ENCODE measurements around the gene CCDC85C. TPM values are rescaled to one million over a fixed set of nuclear protein-coding genes. Genes with fewer than 3 reads are reported as not detected.

Gene CCDC85C
- total RNA-seq, 1 experiment from 2014 or later = 35.8 TPM

DNA sequence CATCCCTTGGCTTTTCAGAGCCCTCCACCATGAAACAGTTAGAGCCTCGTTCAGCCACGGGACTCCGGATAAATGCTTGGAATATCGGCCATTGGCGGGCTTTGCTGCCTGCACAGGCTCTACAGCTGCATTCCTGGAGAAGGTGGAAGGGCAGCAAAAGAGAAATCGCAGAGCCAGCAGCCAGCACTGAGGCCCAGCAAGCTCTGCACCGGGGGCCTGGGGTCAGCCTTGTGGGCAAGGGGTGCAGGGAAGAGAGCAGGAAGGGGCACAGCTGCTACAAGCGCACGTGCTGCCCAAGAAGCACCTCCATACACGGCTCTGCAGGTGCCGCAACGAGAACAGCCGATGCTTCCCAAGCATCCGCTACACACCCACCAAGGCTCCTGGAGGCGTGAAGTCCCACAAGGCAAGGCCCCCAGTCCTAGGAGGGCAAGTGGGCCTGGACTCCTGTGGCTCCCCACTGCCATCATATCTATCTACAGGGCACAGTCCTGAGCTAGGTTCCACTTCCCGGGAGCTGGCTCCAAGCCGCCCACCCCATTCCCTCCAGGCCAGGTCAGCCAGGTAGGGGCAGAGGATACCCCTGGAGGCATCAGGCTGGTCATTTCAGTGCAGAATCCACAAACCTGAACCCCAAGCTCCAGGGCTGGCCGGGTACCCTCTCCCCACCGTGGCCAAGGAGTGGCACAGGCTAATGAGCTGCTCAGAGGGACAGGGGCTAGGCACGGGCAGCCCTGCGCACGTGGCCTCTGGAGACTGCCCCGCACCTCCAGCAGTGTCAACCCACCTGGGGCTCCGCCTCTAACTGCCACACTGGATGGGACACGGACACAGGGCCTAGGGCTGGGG is 82.6 kb downstream of the CCDC85C start:
- Mint-ChIP-seq H3K27me3 (ENCODE audit: low read depth) (no peaks in the 10 kb centered on the region), H3K9me3 (no peaks in the 10 kb centered on the region), H3K27ac (peak overlapping the region; percentile 84), H3K36me3 (no peaks in the 10 kb centered on the region), H3K4me3 (no peak overlapping the region), H3K4me1 (peaks cover 37% of the 10 kb centered on the region)
- TF ChIP-seq JAZF1 (CRISPR knock-in tag; IDR thresholded peaks at IDR 0.05) = no peak
- ATAC-seq (no peak), DNase-seq (ENCODE audit: low spot score) (no peak)
- CTCF ChIA-PET = interaction anchor here (0.8 to 2.5 kb wide), 7 partner anchors 10 to 126 kb away, joined by 3 to 7 read pairs (median 3); no protein-coding TSS in a partner anchor
- POLR2A ChIA-PET = no interaction called here

DNA sequence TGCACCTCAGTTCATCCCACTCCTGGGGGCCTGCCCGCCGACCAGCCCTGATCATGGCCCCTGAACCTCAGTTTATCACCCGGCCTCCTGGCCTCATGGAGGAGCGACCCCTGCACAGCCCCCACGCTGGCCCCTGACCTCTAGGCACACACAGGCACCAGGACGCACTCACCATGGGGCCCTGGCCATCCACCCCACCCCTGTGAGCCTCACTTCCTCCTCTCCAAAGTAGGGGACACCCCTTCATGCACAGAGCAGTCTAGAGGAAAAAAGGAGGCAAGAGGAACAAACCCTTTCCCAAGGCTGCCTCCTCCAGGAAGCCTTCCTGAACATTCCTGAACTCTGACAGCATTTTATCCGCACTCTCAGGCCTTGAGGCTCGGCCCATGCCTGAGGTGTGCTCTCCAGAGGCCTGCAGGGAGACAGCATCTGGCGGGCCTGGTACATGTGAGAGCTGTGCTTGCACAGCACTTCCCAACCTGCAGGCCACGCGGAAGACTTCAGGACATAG is 83.4 kb downstream of the CCDC85C start:
- CTCF ChIA-PET = interaction anchor here (0.9 to 2.5 kb wide), 4 partner anchors 18 to 127 kb away, joined by 3 to 7 read pairs (median 3); no protein-coding TSS in a partner anchor

DNA sequence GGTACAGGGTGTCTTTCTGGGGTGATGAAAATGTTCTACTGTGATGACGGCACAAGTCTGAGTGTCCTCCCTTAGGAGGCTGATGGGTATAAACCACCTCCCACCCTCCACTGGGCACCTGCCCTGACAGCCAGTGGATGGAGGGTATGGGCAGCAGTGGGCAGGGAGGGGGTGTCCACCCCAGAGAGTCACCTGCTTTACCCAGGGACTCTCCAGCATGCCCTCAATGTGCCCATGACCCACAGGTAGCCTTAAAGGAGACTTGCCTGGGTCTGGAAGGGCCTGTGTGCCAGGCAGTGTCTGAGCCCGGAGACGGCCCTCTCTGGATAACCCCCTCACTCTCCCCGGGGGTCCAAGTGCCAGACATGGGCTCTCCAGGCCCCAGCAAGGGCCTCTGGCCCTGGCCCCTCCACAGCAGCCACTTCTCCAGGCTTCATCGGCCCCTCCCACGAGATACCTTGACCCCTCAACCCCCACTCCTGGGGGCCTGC is 84.0 kb downstream of the CCDC85C start:
- Mint-ChIP-seq H3K4me3 (no peak overlapping the region), H3K9me3 (no peaks in the 10 kb centered on the region), H3K36me3 (no peaks in the 10 kb centered on the region), H3K4me1 (peaks cover 32% of the 10 kb centered on the region), H3K27ac (no peak overlapping the region), H3K27me3 (ENCODE audit: low read depth) (no peaks in the 10 kb centered on the region)
- POLR2A ChIA-PET = no interaction called here
- CTCF ChIA-PET = no interaction called here
- peak; percentile 9 for DNase-seq (ENCODE audit: low spot score)
- TF ChIP-seq, protein P1, sequence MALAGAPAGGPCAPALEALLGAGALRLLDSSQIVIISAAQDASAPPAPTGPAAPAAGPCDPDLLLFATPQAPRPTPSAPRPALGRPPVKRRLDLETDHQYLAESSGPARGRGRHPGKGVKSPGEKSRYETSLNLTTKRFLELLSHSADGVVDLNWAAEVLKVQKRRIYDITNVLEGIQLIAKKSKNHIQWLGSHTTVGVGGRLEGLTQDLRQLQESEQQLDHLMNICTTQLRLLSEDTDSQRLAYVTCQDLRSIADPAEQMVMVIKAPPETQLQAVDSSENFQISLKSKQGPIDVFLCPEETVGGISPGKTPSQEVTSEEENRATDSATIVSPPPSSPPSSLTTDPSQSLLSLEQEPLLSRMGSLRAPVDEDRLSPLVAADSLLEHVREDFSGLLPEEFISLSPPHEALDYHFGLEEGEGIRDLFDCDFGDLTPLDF (CRISPR knock-in tag; IDR thresholded peaks at IDR 0.05) = no peak
- no peak for TF ChIP-seq TEAD1 (CRISPR knock-in tag; IDR thresholded peaks at IDR 0.05)
- TF ChIP-seq ZNF671 (CRISPR knock-in tag; IDR thresholded peaks at IDR 0.05) = no peak
- no peak for TF ChIP-seq ZNF396 (CRISPR knock-in tag; IDR thresholded peaks at IDR 0.05; ENCODE audit: borderline replicate concordance)
- TF ChIP-seq PRRX2 (CRISPR knock-in tag; IDR thresholded peaks at IDR 0.05) = no peak
- TF ChIP-seq ZNF317 (CRISPR knock-in tag; IDR thresholded peaks at IDR 0.05; ENCODE audit: borderline replicate concordance, low read depth) = no peak
- TF ChIP-seq, protein P2, sequence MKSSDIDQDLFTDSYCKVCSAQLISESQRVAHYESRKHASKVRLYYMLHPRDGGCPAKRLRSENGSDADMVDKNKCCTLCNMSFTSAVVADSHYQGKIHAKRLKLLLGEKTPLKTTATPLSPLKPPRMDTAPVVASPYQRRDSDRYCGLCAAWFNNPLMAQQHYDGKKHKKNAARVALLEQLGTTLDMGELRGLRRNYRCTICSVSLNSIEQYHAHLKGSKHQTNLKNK (CRISPR knock-in tag; IDR thresholded peaks at IDR 0.05) = no peak
- no peak for ATAC-seq

More for the DNA sequence above, 83.4 kb downstream of the CCDC85C start:
- peak overlapping the region; percentile 84 for H3K27ac Mint-ChIP-seq
- H3K9me3 Mint-ChIP-seq = no peaks in the 10 kb centered on the region
- TF ChIP-seq ESRRA (CRISPR knock-in tag; IDR thresholded peaks at IDR 0.05; ENCODE audit: borderline replicate concordance) = no peak
- ATAC-seq = no peak
- POLR2A ChIA-PET = no interaction called here
- DNase-seq (ENCODE audit: low spot score) = peak; percentile 11
- peaks cover 37% of the 10 kb centered on the region for H3K4me1 Mint-ChIP-seq
- H3K27me3 Mint-ChIP-seq (ENCODE audit: low read depth) = no peaks in the 10 kb centered on the region
- H3K4me3 Mint-ChIP-seq = no peak overlapping the region
- no peaks in the 10 kb centered on the region for H3K36me3 Mint-ChIP-seq

DNA sequence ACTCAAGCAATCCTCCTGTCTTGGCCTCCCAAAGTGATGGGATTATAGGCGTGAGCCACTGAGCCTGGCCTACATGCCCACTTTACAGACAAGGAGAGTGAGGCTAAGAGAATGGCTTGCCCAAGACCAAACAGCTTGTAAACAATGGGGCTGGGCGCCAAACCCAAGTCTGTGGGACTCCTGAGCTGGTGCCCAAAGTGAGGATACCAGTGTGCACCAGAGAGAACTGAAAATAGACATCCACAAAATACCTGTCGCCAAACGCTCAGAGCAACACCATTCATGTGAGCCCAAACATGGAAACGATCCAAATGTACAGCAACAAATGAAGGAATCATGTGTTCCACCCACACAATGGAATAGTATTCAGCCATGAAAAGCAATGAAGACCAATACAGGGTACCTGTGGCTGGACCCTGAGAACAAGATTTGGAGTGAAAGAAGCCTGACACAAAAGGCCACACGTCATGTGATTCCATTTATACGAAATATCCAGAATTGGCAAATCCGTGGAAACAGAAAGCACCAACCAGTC is 84.6 kb downstream of the CCDC85C start:
- Mint-ChIP-seq H3K4me1 (peaks cover 26% of the 10 kb centered on the region), H3K36me3 (no peaks in the 10 kb centered on the region), H3K27ac (peak overlapping the region; percentile 44; the same call in 1 of the 2 replicates), H3K9me3 (no peaks in the 10 kb centered on the region), H3K27me3 (ENCODE audit: low read depth) (no peaks in the 10 kb centered on the region), H3K4me3 (no peak overlapping the region)
- ATAC-seq = no peak
- CTCF ChIA-PET = interaction anchor here (0.6 to 0.7 kb wide), 5 partner anchors 74 to 198 kb away, joined by 3 to 5 read pairs (median 3); no protein-coding TSS in a partner anchor
- DNase-seq (ENCODE audit: low spot score) = peak; percentile 8
- POLR2A ChIA-PET = no interaction called here
- TF ChIP-seq CREM (CRISPR knock-in tag; IDR thresholded peaks at IDR 0.05) = no peak
- TF ChIP-seq SOX15 (CRISPR knock-in tag; IDR thresholded peaks at IDR 0.05) = no peak
